Glutamatergic neuron (in vitro differentiated cells): ENCODE data around the gene CADM2. TPM values are rescaled to one million over a fixed set of nuclear protein-coding genes. Genes with fewer than 3 reads are reported as not detected.
A peak's percentile ranks its signal among the peaks of the same experiment; 100 is the strongest.

Experiments
- DNase-seq: peaks from one replicate; pipeline ENCODE4 v3.0.0; 2022
- H3K27ac Mint-ChIP-seq: one replicate; pipeline ENCODE4 v1.8.0; 2020; ENCODE audit warnings: mild to moderate bottlenecking, mixed read lengths, inconsistent platforms; ENCODE audit not compliant: unreplicated experiment
- H3K27me3 Mint-ChIP-seq: one replicate; pipeline ENCODE4 v1.8.0; 2020; ENCODE audit warnings: mild to moderate bottlenecking, moderate library complexity, mixed read lengths, inconsistent platforms; ENCODE audit not compliant: unreplicated experiment
- H3K36me3 Mint-ChIP-seq: one replicate; pipeline ENCODE4 v1.8.0; 2020; ENCODE audit warnings: mild to moderate bottlenecking, mixed read lengths, inconsistent platforms; ENCODE audit not compliant: unreplicated experiment
- H3K4me1 Mint-ChIP-seq: one replicate; pipeline ENCODE4 v1.8.0; 2020; ENCODE audit warnings: mild to moderate bottlenecking, low read depth, mixed read lengths, inconsistent platforms; ENCODE audit not compliant: unreplicated experiment
- H3K4me3 Mint-ChIP-seq: one replicate; pipeline ENCODE4 v1.8.0; 2020; ENCODE audit warnings: mild to moderate bottlenecking, mixed read lengths, inconsistent platforms; ENCODE audit not compliant: unreplicated experiment
- H3K9me3 Mint-ChIP-seq: one replicate; pipeline ENCODE4 v1.8.0; 2020; ENCODE audit warnings: mild to moderate bottlenecking, moderate library complexity, mixed read lengths, inconsistent platforms; ENCODE audit not compliant: unreplicated experiment
- CTCF ChIP-seq: fragments of 200-600 bp; sonication (generic); IDR thresholded peaks from one replicate; pipeline ENCODE4 v1.5.0; 2021; ENCODE audit not compliant: partially characterized antibody, unreplicated experiment
- total RNA-seq: library from RNA; stranded (reverse); fragmentation: NEBNext Ultra II Directional; extraction: Animal tissue kit (Norgen Biotek cat#: 25700); gene quantifications from one replicate; pipeline ENCODE4 v1.2.1, GENCODE V29; 2021; ENCODE audit not compliant: unreplicated experiment

CADM2 gene
- total RNA-seq, 1 donor from 2014 or later = 233 TPM

- TF ChIP-seq CTCF = peak; percentile 72
- H3K4me1 Mint-ChIP-seq = peaks cover 9% of the 10 kb centered on the region
- no peak overlapping the region for H3K4me3 Mint-ChIP-seq
- H3K36me3 Mint-ChIP-seq = no peaks in the 10 kb centered on the region
- no peak overlapping the region for H3K27ac Mint-ChIP-seq
- no peaks in the 10 kb centered on the region for H3K9me3 Mint-ChIP-seq
- DNase-seq = peak; percentile 60
- no peaks in the 10 kb centered on the region for H3K27me3 Mint-ChIP-seq
Observed at GRCh38 chr3:85821130-85821756, 862.5 kb downstream of the CADM2 start.

GRCh38 chr3:85835857-85836440 lies 877.2 kb downstream of the CADM2 start:
- no peaks in the 10 kb centered on the region for H3K27me3 Mint-ChIP-seq
- peaks cover 52% of the 10 kb centered on the region for H3K4me1 Mint-ChIP-seq
- no peaks in the 10 kb centered on the region for H3K36me3 Mint-ChIP-seq
- H3K9me3 Mint-ChIP-seq = peaks cover 7% of the 10 kb centered on the region
- H3K4me3 Mint-ChIP-seq = no peak overlapping the region
- no peak for TF ChIP-seq CTCF
- H3K27ac Mint-ChIP-seq = peak overlapping the region; percentile 87
- no peak for DNase-seq

- H3K27me3 Mint-ChIP-seq = no peaks in the 10 kb centered on the region
- peaks cover 54% of the 10 kb centered on the region for H3K4me1 Mint-ChIP-seq
- TF ChIP-seq CTCF = no peak
- no peaks in the 10 kb centered on the region for H3K36me3 Mint-ChIP-seq
- DNase-seq = no peak
- no peak overlapping the region for H3K27ac Mint-ChIP-seq
- no peak overlapping the region for H3K4me3 Mint-ChIP-seq
- H3K9me3 Mint-ChIP-seq = peaks cover 9% of the 10 kb centered on the region
Observed at GRCh38 chr3:85837402-85837801, 878.6 kb downstream of the CADM2 start.

- DNase-seq = no peak
- H3K36me3 Mint-ChIP-seq = no peaks in the 10 kb centered on the region
- peak overlapping the region; percentile 57 for H3K4me3 Mint-ChIP-seq
- TF ChIP-seq CTCF = no peak
- peaks cover 9% of the 10 kb centered on the region for H3K9me3 Mint-ChIP-seq
- peak overlapping the region; percentile 88 for H3K27ac Mint-ChIP-seq
- peaks cover 48% of the 10 kb centered on the region for H3K4me1 Mint-ChIP-seq
- H3K27me3 Mint-ChIP-seq = no peaks in the 10 kb centered on the region
Observed at GRCh38 chr3:85838921-85839320, 880.1 kb downstream of the CADM2 start.

GRCh38 chr3:85842081-85842480 lies 883.3 kb downstream of the CADM2 start:
- DNase-seq = peak; percentile 35
- H3K4me1 Mint-ChIP-seq = peaks cover 30% of the 10 kb centered on the region
- H3K27ac Mint-ChIP-seq = peak overlapping the region; percentile 94
- peak overlapping the region; percentile 52 for H3K4me3 Mint-ChIP-seq
- no peaks in the 10 kb centered on the region for H3K27me3 Mint-ChIP-seq
- TF ChIP-seq CTCF = no peak
- no peaks in the 10 kb centered on the region for H3K36me3 Mint-ChIP-seq
- peaks cover 9% of the 10 kb centered on the region for H3K9me3 Mint-ChIP-seq
